Esophagus muscularis mucosa (tissue), 4 donors: ENCODE measurements around the gene PHLPP1. TPM values are rescaled to one million over a fixed set of nuclear protein-coding genes. Genes with fewer than 3 reads are reported as not detected.

Source experiments
- DNase-seq: peaks from one replicate; pipeline ENCODE4 v3.0.0-alpha.2; 2017; ENCODE audit errors: extremely low spot score
- H3K27ac ChIP-seq, 4 donors: fragments of 200-600 bp; sonication (generic); replicated peaks in 1 of 4; 1 replicate in 3 of 4; 2 replicates in 1 of 4; pipeline ENCODE4 v1.5.1; 2016 to 2019; ENCODE audit warnings: mild to moderate bottlenecking in 1 of 4
- H3K27me3 ChIP-seq, 4 donors: fragments of 200-600 bp; sonication (generic); one replicate each; pipeline versions ENCODE4 v1.5.1 to v1.6.0; 2016 to 2019
- H3K36me3 ChIP-seq, 4 donors: fragments of 200-600 bp; sonication (generic); one replicate each; pipeline ENCODE4 v1.5.1; 2016 to 2019
- H3K4me1 ChIP-seq, 4 donors: fragments of 200-600 bp; sonication (generic); one replicate each; pipeline ENCODE4 v1.5.1; 2016 to 2019
- H3K4me3 ChIP-seq, 4 donors: fragments of 200-600 bp; sonication (generic); 1 replicate in 2 of 4; 2 replicates in 2 of 4; pipeline ENCODE4 v1.5.1; 2016 to 2019; ENCODE audit warnings: mild to moderate bottlenecking in 4 of 4, moderate library complexity in 1 of 4
- H3K9me3 ChIP-seq, 4 donors: fragments of 200-600 bp; sonication (generic); 1 replicate in 3 of 4; 2 replicates in 1 of 4; pipeline ENCODE4 v1.5.1; 2016 to 2019
- EP300 ChIP-seq: sonication (generic); formaldehyde crosslinking; IDR thresholded peaks from one replicate; pipeline ENCODE4 v1.6.1; 2017; ENCODE audit warnings: antibody characterized with exemption
- POLR2A ChIP-seq: fragments of 450-650 bp; IDR thresholded peaks from one replicate; pipeline ENCODE4 v1.6.1; 2017; ENCODE audit warnings: antibody characterized with exemption, moderate library complexity, mild to moderate bottlenecking, low read depth
- POLR2AphosphoS5 ChIP-seq, 2 donors: sonication (generic); formaldehyde crosslinking; IDR thresholded peaks; one replicate each; pipeline ENCODE4 v1.6.1; 2017; ENCODE audit warnings: antibody characterized with exemption in 2 of 2
- WGBS: methylation state at CpG from one replicate; pipeline ENCODE4 v1.1.5; 2018; 5-methylcytosine and 5-hydroxymethylcytosine counted together
- intact Hi-C: fragments of 100-400 bp; cut with DNase I; formaldehyde crosslinking; loops from one replicate; pipeline ENCODE4 v1.15.1; 2023
- total RNA-seq, 4 donors: library from RNA; depleted of rRNA; stranded (reverse); fragments of >200 nt; gene quantifications; one replicate each; pipeline versions ENCODE4 v1.1.0 to v1.2.1, GENCODE V29; 2016
- TF ChIP-seq, protein P1 (sequence below), 3 experiments: fragments of 200-600 bp in 2 of 3; fragments of 450-650 bp in 1 of 3; sonication (generic) in 2 of 3; IDR thresholded peaks; one replicate each; pipeline ENCODE4 v1.5.1; 2017 to 2019; ENCODE audit warnings: antibody characterized with exemption in 3 of 3, mild to moderate bottlenecking in 2 of 3, moderate library complexity in 1 of 3

PHLPP1 gene
- total RNA-seq = 10 to 100 TPM; 11.6 to 23.0 (median 17.3) TPM

DNA sequence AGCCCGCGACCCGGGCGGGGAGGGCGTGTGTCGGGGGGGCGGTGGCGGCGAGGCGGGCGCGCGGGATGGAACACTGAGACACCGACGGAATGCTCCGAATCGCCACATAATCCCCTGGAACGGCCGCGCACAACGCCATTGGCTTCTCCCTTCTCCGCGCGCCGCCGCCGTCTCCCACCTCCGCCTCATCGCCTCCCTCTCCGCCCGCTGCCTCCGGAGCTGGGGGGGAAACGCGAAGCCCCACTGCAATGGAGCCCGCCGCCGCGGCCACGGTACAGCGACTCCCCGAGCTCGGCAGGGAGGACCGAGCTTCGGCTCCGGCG is at the start of gene PHLPP1:
PHLPP1 (plus strand) TSS at position 106 of the 323 bp plus-strand sequence; CDS start at position 249, 143 bp downstream.
- no peaks in the 10 kb centered on the region for H3K27me3 ChIP-seq
- TF ChIP-seq EP300 = no peak
- peak; percentile 8 for TF ChIP-seq POLR2A
- TF ChIP-seq, protein P1, sequence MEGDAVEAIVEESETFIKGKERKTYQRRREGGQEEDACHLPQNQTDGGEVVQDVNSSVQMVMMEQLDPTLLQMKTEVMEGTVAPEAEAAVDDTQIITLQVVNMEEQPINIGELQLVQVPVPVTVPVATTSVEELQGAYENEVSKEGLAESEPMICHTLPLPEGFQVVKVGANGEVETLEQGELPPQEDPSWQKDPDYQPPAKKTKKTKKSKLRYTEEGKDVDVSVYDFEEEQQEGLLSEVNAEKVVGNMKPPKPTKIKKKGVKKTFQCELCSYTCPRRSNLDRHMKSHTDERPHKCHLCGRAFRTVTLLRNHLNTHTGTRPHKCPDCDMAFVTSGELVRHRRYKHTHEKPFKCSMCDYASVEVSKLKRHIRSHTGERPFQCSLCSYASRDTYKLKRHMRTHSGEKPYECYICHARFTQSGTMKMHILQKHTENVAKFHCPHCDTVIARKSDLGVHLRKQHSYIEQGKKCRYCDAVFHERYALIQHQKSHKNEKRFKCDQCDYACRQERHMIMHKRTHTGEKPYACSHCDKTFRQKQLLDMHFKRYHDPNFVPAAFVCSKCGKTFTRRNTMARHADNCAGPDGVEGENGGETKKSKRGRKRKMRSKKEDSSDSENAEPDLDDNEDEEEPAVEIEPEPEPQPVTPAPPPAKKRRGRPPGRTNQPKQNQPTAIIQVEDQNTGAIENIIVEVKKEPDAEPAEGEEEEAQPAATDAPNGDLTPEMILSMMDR (IDR thresholded peaks at IDR 0.05) = no peak
- TF ChIP-seq POLR2AphosphoS5 (IDR thresholded peaks at IDR 0.05) = peak; percentile 27 to 80
- no CpG with 5 or more reads among the region's 46 CpGs for WGBS
- H3K4me1 ChIP-seq = peaks cover 7 to 43% (median 39%) of the 10 kb centered on the region in 4 donors
- H3K9me3 ChIP-seq = no peaks in the 10 kb centered on the region
- peak within 1 kb of the TSS; percentile 73 to 88 (median 84) for H3K4me3 ChIP-seq
- DNase-seq = no peak
- H3K36me3 ChIP-seq = no peaks in the 10 kb centered on the region
- H3K27ac ChIP-seq = peak within 1 kb of the TSS; percentile 94 to 98 (median 96)
- intact Hi-C loops = loop anchor here (2.0 to 10.0 kb wide), 5 partner anchors 67 to 267 kb away; partner anchors contain the start of gene ZCCHC2

DNA sequence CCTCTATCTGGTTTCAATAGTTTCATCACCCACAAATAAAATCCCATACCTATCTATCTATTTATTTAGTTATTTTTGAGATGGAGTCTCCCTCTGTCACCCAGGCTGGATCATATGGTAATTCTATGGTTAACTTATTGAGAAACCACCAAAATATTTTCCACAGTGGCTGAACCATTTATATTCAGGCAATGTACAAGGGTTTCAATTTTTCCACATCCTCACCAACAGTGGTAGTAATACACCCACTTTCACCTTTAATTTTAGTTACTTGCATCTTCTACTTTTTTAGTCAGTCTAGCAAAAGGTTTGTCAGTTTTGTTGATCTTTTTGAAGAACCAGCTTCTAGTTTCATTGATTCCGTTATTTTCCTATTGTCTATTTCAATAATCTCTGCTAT is 46.1 kb upstream of the PHLPP1 start:
- intact Hi-C loops = no loop called here
- Histone ChIP-seq H3K4me1 (no peaks in the 10 kb centered on the region), H3K4me3 (no peak overlapping the region), H3K36me3 (no peaks in the 10 kb centered on the region), H3K27ac (no peak overlapping the region), H3K9me3 (peaks cover 0 to 23% (median 12%) of the 10 kb centered on the region in 4 donors), H3K27me3 (no peaks in the 10 kb centered on the region)
- DNase-seq = no peak
- WGBS = 90% methylated on average over 1 of the region's 1 CpG
- TF ChIP-seq EP300 (no peak), POLR2AphosphoS5 (IDR thresholded peaks at IDR 0.05) (no peak), POLR2A (no peak)
- TF ChIP-seq, protein P1 (IDR thresholded peaks at IDR 0.05) = no peak

DNA sequence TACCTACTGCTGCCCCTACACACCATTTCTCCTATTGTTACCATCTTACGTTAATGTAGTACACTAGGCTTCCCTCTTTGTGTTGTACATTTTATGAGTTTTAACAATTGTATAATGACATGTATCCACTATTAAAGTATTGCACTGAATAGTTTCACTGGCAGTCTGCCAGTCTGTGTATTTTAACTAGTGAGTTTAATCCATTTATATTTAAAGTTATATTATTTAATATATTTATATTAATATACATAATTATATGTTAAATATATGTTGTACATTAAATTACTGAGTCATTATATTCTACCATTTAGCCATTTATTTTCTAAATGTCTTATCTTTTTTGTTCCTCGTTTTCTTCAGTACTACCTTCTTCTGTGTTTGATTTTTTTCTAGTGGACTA is 44.8 kb upstream of the PHLPP1 start:
- no peaks in the 10 kb centered on the region for H3K27me3 ChIP-seq
- peaks cover 0 to 23% (median 12%) of the 10 kb centered on the region in 4 donors for H3K9me3 ChIP-seq
- intact Hi-C loops = no loop called here
- 90% methylated on average over 2 of the region's 2 CpGs for WGBS
- DNase-seq = no peak
- no peaks in the 10 kb centered on the region for H3K4me1 ChIP-seq
- no peak overlapping the region for H3K4me3 ChIP-seq
- TF ChIP-seq POLR2A = no peak
- TF ChIP-seq POLR2AphosphoS5 (IDR thresholded peaks at IDR 0.05) = no peak
- no peak for TF ChIP-seq EP300
- TF ChIP-seq, protein P1 (IDR thresholded peaks at IDR 0.05) = no peak
- no peaks in the 10 kb centered on the region for H3K36me3 ChIP-seq
- H3K27ac ChIP-seq = no peak overlapping the region

DNA sequence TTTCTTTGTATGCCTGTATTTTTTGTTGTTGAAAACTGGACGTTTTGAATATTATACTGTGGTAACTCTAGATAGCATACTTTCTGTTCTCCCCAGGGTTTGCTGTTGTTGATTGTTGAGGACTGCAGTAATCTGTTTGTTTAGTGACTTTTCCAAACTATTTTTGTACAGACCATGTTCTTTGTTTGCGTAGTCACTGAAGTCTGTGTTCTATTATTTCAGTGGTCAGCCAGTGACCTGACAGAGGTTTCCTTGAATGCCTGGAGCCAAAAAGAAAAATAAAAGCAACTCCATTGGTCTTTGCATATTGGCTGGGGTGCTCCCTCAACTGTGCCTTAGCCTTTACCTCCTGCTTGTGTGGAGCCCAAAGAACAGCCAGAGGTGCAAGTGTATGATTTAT is 42.7 kb upstream of the PHLPP1 start:
- no peaks in the 10 kb centered on the region for H3K36me3 ChIP-seq
- H3K9me3 ChIP-seq = peaks cover 0 to 23% (median 12%) of the 10 kb centered on the region in 4 donors
- TF ChIP-seq EP300 = no peak
- TF ChIP-seq, protein P1 (IDR thresholded peaks at IDR 0.05) = no peak
- TF ChIP-seq POLR2A = no peak
- no peak for TF ChIP-seq POLR2AphosphoS5 (IDR thresholded peaks at IDR 0.05)
- 70% methylated on average over 2 of the region's 2 CpGs for WGBS
- intact Hi-C loops = no loop called here
- DNase-seq = no peak
- no peak overlapping the region for H3K27ac ChIP-seq
- no peaks in the 10 kb centered on the region for H3K27me3 ChIP-seq
- no peak overlapping the region for H3K4me3 ChIP-seq
- no peaks in the 10 kb centered on the region for H3K4me1 ChIP-seq
